HG02938 (cell line): ENCODE measurements around the gene PTPRR.
A peak's percentile ranks its signal among the peaks of the same experiment; 100 is the strongest.

Experiments used
- ATAC-seq: cut with Tn5 transposase; IDR thresholded peaks from one replicate; pipeline ENCODE4 v1.9.1; 2021; ENCODE audit warnings: mild to moderate bottlenecking, moderate library complexity; ENCODE audit not compliant: unreplicated experiment

PTPRR gene, protein sequence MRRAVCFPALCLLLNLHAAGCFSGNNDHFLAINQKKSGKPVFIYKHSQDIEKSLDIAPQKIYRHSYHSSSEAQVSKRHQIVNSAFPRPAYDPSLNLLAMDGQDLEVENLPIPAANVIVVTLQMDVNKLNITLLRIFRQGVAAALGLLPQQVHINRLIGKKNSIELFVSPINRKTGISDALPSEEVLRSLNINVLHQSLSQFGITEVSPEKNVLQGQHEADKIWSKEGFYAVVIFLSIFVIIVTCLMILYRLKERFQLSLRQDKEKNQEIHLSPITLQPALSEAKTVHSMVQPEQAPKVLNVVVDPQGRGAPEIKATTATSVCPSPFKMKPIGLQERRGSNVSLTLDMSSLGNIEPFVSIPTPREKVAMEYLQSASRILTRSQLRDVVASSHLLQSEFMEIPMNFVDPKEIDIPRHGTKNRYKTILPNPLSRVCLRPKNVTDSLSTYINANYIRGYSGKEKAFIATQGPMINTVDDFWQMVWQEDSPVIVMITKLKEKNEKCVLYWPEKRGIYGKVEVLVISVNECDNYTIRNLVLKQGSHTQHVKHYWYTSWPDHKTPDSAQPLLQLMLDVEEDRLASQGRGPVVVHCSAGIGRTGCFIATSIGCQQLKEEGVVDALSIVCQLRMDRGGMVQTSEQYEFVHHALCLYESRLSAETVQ

DNA sequence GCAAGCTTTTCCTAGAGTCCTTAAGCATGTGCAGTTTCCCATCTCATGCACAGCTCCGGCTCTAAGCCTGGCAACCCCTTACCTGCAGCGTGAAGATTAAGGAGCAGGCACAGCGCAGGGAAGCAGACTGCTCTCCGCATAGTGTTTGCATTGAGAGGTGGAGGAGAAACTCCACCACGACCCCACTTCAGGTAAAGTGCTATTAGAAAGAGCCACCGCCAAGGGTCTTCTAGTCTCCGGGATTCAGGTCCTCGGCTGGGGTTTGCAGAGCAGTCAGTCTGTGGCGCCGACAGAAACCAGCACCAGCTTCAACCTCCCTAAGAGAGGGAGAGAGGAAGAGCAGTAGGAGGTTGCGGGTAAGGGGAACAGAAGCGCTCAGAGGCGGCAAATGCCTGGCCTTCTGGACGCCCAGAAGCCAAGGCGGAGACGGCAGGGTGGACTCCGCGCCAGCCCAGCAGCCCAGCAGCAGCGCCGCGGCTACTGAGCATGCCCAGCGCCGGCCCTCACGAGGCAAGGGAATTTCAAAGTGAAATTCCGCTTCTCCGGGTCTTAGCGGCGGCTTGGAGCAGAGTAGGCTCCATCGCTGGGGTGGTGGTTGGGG, at the start of gene PTPRR:
Gene PTPRR, minus strand, starts transcription at position 488 of the 601 bp plus-strand sequence. Its CDS starts 348 bp downstream, at position 140.
- ATAC-seq = no peak

DNA sequence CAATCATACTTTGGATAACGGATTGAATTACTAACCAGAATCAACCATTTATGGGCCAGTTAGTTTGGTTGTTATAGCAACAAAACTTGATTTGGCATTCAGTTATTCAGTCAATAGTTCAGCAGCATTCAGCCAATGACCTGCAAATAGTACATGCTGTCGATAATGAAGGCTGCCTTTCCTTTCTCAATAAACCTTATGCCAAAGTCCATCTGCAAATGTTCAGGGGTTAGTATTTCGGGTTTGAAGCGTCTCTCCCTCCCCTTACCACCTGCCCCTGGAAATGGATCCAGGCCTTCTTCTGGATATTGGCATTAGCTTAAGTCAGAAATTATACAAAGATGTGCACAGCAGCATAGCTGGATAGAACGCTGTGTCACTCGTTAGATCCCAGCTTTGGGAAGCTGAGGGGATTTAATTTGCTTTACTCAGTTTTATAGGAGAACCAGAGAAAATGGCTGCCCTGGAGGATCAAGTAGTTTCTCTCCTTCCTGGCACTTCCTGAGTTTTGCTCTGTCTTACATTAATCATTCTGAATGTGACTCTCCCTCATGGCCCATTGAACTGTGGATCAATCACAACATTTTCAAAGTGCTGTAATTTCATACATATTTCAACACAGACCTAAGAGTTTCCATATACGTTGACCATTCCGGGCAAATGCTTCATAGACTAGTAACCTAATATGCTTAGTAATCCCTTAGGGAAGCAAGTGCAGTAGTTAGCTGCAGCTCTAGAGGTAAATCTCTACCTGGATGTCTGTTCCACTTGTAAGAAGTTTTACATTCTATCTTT, 46.7 kb upstream of the PTPRR start:
- ATAC-seq = no peak

DNA sequence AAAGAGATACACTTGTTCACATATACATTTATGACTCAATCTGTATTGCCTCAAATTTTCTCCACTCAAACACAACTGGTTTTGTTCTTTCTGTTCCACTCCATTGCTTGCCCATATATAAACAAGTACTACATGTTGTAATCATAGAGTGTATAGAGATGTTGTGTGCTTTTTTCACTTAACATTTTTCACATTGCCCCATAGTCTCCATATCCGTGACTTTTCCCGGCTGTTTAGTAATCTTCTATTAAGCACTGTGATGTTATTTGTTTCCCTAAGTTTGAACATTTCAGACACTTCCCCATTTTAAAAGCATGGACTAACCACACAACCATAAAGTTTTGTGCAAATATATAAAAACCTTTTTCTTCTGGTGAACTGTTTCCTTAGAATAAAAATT, 45.5 kb upstream of the PTPRR start:
- no peak for ATAC-seq

DNA sequence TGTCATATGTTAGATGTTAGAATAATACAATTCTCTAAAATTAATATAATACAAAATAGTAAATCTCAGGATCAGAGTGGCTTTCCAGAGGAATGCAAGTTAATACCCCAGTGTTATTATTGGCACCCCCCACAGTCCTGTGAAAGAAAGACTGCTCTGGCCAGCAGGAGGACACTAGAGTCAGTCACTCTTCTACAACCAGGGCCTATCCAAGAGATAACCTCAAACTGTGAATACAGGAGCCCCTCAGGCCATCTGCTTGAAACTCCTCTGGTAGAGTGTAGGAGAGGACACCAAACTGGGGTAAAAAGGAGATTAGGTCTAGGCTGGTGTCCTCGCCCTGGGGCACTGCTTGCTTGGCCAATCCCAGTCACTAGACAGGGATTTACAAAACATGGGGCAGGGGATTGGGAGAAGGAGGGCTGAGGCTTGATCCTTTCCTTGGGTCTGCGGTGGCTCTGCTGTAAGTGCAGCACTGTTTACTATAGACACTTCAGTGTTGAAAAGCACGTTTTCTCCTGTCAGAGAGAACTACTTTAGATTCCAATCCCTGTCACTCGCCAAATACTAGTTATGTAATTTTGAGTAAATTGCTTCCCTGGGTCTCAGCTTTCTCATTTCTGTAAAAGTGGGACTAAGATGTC, 44.5 kb upstream of the PTPRR start:
- ATAC-seq = no peak

DNA sequence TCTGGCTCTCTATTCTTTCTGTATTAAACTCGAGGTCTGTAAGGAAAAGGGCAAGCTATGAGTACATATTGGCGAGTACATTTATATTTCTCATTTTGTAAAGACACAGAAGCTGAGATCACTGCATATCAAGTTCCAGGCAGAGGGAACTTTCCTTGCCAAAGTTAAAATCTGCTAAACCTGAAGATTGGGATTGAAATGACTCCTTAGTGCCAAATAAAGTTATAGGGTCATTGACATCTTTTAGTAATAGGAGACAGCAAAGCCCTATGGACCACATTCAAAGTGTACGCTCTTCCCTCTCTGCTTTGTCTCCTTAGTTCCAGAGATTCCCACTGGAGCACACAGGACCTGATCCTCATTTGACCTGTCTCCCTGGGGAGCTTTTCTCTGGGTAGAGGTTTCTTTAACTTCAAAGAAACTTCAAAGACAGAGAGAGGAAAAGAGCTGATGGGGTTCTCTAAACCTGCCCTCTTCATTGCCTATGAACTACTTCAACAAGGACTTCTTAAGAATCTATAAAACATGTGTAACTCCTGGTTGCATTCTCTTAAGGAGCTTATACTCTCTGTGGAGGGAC, 42.6 kb upstream of the PTPRR start:
- ATAC-seq = no peak

DNA sequence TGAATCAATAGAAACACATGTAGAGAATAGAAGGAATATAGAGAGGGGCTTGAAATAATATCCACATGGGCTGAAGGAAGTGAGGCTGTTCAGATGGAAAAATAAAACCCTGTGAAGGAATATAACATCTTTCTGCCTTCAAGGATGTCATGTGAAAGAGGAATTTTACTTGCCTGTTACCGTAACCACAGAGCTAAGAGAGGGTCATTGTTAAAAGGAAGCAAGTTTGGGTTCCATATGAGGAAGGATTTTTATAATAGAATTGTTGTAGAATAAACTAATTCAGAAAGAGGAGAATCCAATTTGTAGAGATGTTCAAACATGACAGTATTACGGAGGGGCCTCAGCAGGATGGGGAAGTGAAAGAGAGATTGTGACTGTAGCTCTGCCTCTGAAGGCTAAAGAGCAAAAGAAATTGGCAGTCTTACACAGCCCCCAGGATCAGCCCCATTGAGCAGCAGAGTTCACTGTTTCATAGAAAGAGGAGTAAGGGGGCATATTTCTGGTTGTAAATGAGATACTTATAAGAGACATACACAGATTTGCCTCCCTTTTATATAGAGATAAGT, 41.8 kb upstream of the PTPRR start:
- ATAC-seq = peak; percentile 91

DNA sequence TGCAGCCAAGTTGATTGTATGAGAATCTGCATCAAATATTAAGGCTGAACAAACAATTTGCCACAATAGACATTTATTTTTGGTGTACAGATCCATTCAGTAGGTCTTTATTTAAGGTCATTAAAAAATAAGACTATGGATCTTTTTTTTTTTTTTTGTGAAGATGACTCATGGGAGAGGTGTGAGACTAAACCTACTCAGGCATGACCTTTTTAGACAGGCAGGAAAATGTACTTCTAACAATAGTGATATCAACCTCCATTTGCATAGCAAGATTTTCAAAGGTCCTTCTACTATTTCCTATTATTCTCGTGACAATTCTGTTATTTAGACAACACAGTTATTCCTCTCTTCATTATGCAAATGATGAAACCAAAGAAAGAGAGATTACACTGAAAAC, 39.9 kb upstream of the PTPRR start:
- ATAC-seq = no peak

DNA sequence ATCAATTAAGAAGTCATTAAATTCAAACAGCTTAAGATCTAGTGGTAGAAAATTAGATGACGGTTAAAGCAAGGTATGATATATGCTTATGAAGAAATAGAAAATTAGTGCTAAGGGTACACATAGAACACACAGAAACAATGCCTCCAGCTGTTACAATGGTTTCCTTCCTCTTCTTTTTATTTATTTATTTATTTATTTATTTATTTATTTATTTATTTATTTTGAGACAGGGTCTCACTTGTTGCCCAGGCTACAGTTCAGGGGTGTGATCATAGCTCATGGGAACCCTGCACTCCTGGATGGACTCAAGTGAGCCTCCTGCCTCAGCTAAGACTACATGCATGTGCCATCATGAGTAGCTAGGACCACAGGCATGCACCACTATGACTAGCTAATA, 34.9 kb upstream of the PTPRR start:
- no peak for ATAC-seq

DNA sequence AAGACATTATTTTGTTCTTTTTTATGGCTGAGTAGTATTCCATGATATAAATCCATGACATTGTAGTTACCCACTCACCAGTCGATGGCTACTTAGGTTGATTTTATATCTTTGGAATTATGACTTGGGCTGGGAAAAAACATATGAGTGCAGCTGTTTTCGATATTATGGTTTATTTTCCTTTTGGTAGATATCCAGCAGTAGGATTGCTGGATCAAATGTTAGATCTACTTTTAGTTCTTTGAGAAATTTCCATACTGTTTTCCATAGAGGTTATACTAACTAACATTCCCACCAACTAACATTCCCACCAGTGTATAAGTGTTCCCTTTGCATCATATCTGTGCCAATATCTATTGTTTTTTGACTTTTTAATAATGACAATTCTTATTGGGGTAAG, 29.9 kb upstream of the PTPRR start:
- no peak for ATAC-seq

DNA sequence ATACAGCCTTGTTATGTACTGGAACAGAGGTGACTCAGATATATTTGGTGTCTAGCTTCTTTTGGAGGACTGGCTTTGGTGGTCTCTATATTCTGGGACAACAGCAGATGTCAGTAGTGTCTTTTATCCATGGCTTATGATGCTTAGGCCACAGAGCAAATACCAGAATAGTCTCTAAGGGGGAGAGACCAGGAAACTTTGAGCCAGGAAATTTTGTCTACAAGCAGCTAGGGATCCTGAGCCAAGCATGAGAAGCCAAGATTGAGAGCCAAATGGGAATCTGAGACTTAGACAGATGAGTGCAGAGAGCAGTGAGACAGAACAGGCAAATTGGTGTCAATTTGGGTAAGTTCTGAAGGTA, 28.4 kb upstream of the PTPRR start:
- ATAC-seq = no peak

DNA sequence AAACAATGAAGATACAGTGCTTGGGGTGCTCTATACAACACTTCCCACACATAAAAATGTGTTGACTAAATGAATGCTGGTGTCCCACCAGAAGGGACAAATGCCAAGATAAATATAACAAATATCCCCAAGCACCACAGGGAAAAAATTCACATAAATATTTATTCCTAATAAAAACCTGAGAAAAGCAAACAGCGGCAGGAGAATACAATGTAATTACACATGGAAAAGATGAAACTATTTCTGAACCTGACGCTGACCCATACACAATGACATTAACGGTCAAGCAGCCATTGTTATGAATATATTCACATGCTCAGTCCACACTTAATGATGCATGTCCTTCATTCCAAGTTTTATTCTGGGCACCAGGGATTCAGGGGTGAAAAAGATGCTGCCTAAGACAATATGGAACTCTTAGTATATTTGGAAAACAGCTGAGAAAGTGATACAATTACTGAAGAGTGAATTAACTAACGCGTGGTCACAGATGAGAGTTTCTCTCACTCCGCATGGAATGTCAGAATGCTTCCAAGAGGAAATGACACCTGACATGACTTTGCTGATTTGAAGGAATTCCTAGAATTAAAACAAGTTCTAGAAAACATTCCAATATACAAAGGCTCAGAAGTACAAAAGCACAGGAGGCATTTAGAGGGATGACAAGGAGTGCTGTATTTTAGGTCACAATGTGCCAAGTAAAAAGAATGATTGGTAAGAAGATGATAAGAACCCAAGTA, 27.9 kb upstream of the PTPRR start:
- ATAC-seq = no peak

DNA sequence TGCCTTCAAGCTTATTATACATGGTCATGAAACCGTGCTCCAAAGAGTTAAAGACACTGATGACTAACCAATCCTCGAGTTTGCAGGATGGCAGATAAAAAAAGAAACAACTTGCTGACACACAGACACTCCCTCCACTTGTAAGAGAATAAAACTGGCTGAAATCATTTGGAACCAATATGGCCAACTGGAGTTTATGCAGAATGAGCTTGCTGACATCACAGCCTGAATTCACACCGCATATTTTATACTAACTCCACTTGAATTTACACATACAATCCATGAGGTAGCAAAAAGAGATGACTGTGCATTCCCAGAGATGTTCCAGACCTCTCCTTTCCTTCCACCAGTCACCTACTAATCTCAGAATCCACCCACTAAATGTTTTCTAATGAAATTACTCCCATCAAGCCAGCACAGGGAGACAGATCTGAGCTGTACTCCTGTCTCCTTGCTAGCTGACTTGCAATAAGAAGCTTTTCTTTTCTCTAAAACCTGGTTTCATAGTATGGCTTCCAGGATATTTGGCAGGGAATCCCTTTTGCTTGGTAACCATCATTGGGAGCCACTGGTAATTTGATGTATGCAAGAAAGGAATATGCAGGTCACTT, 15.8 kb upstream of the PTPRR start:
- ATAC-seq = no peak

DNA sequence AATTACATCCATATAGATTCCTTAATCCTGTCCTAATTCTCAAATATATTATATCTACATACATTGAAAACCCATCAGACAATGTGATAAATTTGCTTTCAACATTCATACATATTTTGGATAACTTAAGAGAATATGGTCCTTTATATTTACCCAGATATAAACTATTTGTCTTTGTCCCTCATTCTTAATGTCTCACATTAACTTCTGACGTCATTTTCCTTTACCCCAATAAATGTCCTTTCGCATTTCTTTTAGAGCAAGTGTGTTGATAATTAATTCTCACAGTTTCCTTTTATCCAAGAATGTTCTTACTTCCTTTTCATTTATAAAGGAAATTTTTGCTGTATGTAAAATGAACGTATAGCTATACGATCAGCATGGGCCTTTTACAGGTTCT, 12.6 kb upstream of the PTPRR start:
- ATAC-seq = no peak

DNA sequence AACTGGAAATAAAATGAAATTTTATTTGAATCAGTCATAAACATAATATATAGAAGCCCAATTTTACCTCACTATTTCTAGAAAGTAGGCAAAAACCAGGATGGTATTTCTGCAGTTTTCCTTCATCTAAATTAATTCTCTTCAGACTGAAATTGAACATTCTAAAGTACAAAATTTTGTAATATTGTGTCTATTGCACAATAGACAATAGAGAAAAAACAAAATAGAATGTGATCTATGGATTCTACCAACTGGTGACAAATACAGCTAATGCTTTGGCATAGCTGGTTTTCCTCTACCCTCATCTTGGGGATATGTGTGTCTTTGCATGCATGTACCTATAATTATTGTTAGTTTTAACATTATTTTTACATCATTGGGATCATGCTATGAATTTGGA, 8.5 kb upstream of the PTPRR start:
- no peak for ATAC-seq

DNA sequence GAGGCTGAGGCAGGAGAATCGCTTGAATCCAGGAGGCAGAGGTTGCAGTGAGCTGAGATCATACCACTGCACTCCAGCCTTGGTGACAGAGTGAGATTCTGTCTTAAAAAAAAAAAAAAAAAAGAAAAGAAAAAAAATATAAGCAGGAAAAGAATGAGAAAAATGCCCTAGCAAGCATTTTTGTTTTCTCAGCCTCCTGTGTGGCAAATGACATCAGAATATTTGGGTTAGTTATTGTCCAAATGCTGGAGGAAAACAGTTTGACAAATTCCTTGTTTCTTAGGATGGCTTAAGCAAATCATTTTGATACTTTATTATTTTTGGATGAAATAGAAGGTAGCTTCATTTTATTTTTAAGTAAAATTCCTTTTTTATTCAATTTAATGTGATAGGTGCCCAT, 7.5 kb upstream of the PTPRR start:
- ATAC-seq = no peak

DNA sequence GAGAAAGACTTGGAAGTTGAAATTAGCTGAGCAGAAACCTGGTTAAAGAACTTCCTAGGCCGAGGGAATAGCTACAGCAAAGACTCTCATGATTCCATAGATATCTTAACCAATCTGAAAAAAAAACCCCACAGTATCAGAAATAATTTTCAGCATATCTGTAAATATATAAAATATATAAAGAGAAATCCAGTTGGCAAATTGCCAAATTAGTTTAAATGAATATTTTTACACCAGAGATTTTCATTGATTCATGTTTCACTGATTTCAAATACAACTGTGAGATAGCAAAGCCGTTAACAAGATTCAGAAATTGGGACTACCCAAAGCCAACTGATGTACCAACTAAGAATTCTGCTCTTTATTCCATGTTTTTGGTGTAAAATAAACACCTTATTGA, 6.8 kb upstream of the PTPRR start:
- ATAC-seq = no peak

DNA sequence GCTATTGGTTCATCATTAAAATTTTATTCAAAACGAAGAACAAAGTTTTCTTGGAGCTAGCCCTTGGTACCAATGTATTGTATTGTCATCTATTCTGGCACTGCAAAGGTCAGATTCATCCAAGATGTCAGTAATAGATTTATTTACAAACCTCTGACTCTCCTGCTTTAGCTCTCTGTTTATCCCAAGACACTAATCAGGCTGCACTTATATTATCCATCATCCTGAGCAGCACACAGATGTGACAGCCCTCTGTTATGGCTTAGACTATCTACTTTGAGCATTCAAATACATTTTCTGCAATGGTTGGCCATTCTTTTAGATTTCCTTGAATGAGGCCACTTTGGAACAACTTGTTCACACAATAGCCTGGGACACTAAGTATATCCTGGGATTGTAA, 5.0 kb upstream of the PTPRR start:
- no peak for ATAC-seq

DNA sequence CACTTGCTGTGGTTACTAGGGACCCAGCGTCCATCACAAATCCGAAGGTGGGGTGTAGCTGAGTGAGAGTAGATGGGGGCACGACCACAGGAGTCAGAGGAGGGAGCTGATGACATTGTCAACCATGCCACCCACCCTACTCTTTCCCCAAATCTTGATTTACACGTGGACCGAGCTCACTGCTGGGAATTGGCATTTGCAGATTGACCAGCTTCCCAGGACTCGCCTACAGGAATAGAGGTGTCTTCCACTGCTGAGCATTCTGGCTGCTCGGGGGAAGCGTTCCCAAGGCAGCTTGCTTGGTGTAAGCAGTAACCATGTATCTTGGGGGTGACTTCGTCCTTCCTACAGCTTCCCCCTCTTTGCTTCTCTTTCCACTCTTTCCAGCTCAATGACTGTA, 353 bp upstream of the PTPRR start:
- no peak for ATAC-seq

DNA sequence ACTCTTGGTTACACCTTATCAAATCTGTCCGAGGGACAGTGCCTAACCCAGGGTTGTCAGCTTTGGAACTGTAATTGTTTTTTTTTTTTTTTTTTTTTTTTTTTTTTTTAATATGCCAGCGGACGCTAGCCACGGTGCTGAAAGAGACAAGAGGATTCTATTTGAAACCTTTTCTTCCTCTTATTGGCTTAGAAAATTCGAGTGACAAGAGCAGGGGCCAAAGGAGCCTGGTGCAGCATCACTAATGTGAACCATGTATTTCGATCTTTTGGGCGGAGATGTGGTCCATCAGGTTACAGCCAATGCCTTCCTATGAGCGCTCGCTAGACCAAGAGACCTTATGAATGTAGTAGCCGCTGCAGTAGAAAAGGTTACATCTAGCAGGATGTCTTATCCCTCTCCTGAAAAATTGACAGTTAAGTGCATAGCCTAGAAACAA, 922 bp downstream of the PTPRR start:
- no peak for ATAC-seq
